ENCODE results near the gene RAB3GAP2. TPM values are rescaled to one million over a fixed set of nuclear protein-coding genes. Genes with fewer than 3 reads are reported as not detected.
"Not testable (repeated sequence)": the region's sequence is repeated elsewhere in the genome, so short reads cannot be mapped to it uniquely, and the experiment has no call there.

The RAB3GAP2 gene
- polyA plus RNA-seq, 1 experiment, result 43.6 TPM

DNA sequence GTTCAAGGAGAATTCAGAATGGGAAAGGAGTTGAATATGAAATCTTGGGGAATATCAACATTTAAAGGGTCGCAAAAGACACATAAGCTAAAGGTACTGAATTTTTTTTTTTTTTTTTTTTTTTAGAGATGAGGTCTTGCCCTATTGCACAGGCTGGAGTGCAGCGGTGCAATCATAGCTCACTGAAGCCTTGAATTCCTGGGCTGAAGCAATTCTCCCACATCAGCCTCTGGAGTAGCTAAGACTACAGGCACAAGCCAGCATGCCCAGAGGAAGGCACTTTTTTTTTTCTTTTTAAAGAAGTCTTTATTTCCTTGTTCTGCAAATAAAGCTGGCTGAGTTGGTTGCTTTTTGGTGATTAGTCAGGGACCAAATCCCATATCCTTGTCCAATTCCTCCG is 44.1 kb upstream of the RAB3GAP2 start:
- DNase-seq (ENCODE audit: low read depth, low spot score), result no peak
- ChIA-PET POLR2A (no interaction called here), CTCF (interaction anchor here (0.6 kb wide), 1 partner anchor 125 kb away, joined by 4 read pairs; no protein-coding TSS in a partner anchor)
- TF ChIP-seq, protein P1, sequence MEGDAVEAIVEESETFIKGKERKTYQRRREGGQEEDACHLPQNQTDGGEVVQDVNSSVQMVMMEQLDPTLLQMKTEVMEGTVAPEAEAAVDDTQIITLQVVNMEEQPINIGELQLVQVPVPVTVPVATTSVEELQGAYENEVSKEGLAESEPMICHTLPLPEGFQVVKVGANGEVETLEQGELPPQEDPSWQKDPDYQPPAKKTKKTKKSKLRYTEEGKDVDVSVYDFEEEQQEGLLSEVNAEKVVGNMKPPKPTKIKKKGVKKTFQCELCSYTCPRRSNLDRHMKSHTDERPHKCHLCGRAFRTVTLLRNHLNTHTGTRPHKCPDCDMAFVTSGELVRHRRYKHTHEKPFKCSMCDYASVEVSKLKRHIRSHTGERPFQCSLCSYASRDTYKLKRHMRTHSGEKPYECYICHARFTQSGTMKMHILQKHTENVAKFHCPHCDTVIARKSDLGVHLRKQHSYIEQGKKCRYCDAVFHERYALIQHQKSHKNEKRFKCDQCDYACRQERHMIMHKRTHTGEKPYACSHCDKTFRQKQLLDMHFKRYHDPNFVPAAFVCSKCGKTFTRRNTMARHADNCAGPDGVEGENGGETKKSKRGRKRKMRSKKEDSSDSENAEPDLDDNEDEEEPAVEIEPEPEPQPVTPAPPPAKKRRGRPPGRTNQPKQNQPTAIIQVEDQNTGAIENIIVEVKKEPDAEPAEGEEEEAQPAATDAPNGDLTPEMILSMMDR (IDR thresholded peaks at IDR 0.05; ENCODE audit: low read depth, low read length), result no peak
- Histone ChIP-seq H3K9me3 (ENCODE audit: control insufficient read depth, insufficient read depth, low read length) (no peaks in the 10 kb centered on the region), H3K4me3 (ENCODE audit: low read depth, low read length) (no peak overlapping the region), H3K27me3 (ENCODE audit: control insufficient read depth, insufficient read depth, low read length) (no peaks in the 10 kb centered on the region), H3K27ac (ENCODE audit: low read depth, low read length) (no peak overlapping the region)

DNA sequence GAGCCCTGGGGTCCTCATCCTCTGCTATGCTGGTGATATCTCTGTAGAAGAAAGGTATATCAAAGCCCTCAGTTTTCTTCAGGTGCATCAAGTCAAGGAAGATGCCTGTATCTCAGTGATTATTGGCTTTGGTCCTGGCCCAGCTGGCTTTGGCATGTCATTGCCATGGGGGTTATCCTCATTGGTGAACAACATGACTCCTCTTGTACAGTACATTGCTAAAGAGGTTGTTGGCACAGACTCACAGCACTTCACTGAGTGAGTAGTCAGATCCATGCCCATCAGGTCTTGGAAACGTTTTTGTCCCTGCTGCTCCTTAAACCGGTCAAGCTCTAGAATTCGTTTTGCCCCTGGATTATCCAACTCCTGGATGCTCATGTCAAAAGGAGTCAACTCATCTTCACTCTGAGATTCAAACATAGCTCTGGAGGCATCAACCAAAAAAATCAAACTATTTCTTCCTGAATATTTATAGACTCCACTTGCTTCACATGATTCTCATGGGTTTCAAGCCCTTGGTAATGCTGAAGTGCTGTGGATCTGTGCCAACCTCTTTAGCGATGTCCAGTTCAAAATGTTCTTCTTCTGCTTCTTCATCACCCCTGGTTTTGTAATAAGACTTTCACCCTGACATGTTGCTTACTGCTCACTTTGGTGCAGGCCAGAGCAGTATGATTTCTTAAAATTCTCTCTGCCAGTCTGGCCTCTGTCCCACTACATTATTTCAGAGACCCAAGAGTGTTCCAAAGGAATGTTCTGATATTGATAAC is 43.0 kb upstream of the RAB3GAP2 start:
- ChIA-PET CTCF (no interaction called here), POLR2A (no interaction called here)
- Histone ChIP-seq H3K9me3 (ENCODE audit: control insufficient read depth, insufficient read depth, low read length) (no peaks in the 10 kb centered on the region), H3K27me3 (ENCODE audit: control insufficient read depth, insufficient read depth, low read length) (no peaks in the 10 kb centered on the region), H3K27ac (ENCODE audit: low read depth, low read length) (no peak overlapping the region), H3K4me3 (ENCODE audit: low read depth, low read length) (no peak overlapping the region)
- TF ChIP-seq, protein P1 (IDR thresholded peaks at IDR 0.05; ENCODE audit: low read depth, low read length), result no peak
- no peak for DNase-seq (ENCODE audit: low read depth, low spot score)

DNA sequence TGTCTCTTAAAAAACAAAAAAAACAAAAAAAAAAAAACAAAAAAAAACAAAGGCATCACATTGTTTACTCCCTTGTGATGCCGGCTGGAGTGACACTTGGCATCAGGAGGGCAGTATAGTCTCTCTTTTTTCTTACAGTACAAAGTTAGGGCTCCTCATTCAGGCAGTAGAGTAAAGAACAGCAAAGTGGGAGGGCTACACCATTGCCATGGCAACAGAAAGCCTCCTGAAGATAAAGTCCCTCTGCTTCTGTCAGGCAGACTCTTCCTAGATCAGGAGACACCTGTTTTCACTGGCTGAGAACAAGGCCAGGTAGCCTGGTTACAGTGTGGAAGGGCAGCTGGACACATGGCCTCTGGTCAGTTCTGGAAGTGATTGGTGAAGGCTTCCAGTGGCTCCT is 41.3 kb upstream of the RAB3GAP2 start:
- Histone ChIP-seq H3K27ac (ENCODE audit: low read depth, low read length) (no peak overlapping the region), H3K4me3 (ENCODE audit: low read depth, low read length) (no peak overlapping the region), H3K9me3 (ENCODE audit: control insufficient read depth, insufficient read depth, low read length) (no peaks in the 10 kb centered on the region), H3K27me3 (ENCODE audit: control insufficient read depth, insufficient read depth, low read length) (no peaks in the 10 kb centered on the region)
- no peak for DNase-seq (ENCODE audit: low read depth, low spot score)
- POLR2A ChIA-PET, result no interaction called here
- TF ChIP-seq, protein P1 (IDR thresholded peaks at IDR 0.05; ENCODE audit: low read depth, low read length), result no peak
- CTCF ChIA-PET, result no interaction called here

DNA sequence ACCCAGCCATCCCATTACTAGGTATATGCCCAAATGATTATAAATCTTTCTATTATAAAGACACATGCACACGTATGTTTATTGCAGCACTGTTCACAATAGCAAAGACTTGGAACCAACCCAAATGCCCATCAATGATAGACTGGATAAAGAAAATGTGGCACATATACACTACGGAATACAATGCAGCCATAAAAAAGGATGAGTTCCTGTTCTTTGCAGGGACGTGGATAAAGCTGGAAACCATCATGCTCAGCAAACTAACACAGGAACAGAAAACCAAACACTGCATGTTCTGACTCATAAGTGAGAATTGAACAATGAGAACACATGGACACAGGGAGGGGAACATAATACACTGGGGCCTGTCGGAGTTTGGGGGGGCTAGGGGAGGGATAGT is 37.9 kb upstream of the RAB3GAP2 start:
- DNase-seq (ENCODE audit: low read depth, low spot score); CTCF ChIA-PET; POLR2A ChIA-PET; H3K9me3 ChIP-seq (ENCODE audit: control insufficient read depth, insufficient read depth, low read length); H3K27ac ChIP-seq (ENCODE audit: low read depth, low read length); H3K4me3 ChIP-seq (ENCODE audit: low read depth, low read length); H3K27me3 ChIP-seq (ENCODE audit: control insufficient read depth, insufficient read depth, low read length): not testable (repeated sequence)

DNA sequence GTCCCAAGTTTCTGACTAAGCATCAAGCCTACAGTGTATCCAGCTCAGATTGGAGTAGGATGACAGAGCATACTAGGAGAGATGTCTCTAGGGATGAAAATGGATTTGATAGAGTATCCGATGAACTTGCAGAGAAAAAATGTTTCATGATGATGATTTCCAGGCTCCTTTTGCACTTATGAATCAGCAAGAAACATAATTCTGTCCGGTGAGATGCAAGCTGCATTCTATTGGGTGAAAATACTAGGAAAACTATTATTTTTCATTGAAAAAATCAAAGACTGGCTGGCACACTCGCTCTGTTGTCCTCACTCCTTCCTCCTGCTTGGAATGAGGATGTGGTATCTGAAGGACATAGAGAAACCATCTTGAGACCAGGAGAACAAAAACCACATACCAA is 35.4 kb upstream of the RAB3GAP2 start:
- Histone ChIP-seq H3K4me3 (ENCODE audit: low read depth, low read length) (no peak overlapping the region), H3K9me3 (ENCODE audit: control insufficient read depth, insufficient read depth, low read length) (no peaks in the 10 kb centered on the region), H3K27ac (ENCODE audit: low read depth, low read length) (no peak overlapping the region), H3K27me3 (ENCODE audit: control insufficient read depth, insufficient read depth, low read length) (no peaks in the 10 kb centered on the region)
- ChIA-PET CTCF (interaction anchor here (1.1 kb wide), 1 partner anchor 12 kb away, joined by 3 read pairs; no protein-coding TSS in a partner anchor), POLR2A (no interaction called here)
- TF ChIP-seq, protein P1 (IDR thresholded peaks at IDR 0.05; ENCODE audit: low read depth, low read length), result no peak
- no peak for DNase-seq (ENCODE audit: low read depth, low spot score)
